Activated T-helper 17 cell treated with anti-CD3 and anti-CD28 coated beads, Interleukin-2, amount 50 U/mL, for 72 hours (primary cell): Measurements from ENCODE around the gene KLF4. TPM values are rescaled to one million over a fixed set of nuclear protein-coding genes. Genes with fewer than 3 reads are reported as not detected.

Source experiments
- ATAC-seq: fragments of 150-1000 bp; cut with Tn5 transposase; replicated peaks from 2 replicates; pipeline ENCODE4 v1.10.0; 2021; ENCODE audit warnings: mild to moderate bottlenecking, moderate library complexity
- H3K27ac Mint-ChIP-seq: one replicate; pipeline ENCODE4 v1.8.0; 2022; ENCODE audit warnings: mixed read lengths
- H3K27me3 Mint-ChIP-seq: one replicate; pipeline ENCODE4 v1.8.0; 2022; ENCODE audit warnings: mixed read lengths
- H3K36me3 Mint-ChIP-seq: one replicate; pipeline ENCODE4 v1.8.0; 2022; ENCODE audit warnings: low read depth, mild to moderate bottlenecking, mixed read lengths
- H3K4me1 Mint-ChIP-seq: one replicate; pipeline ENCODE4 v1.8.0; 2022; ENCODE audit warnings: mixed read lengths
- H3K4me3 Mint-ChIP-seq: one replicate; pipeline ENCODE4 v1.8.0; 2022; ENCODE audit warnings: mild to moderate bottlenecking, mixed read lengths
- H3K9me3 Mint-ChIP-seq: one replicate; pipeline ENCODE4 v1.8.0; 2022; ENCODE audit warnings: mixed read lengths
- total RNA-seq, 2 donors: library from RNA; stranded (reverse); gene quantifications; one replicate each; pipeline ENCODE4 v1.2.3, GENCODE V29; 2022

Gene KLF4
- total RNA-seq, 2 donors from 2014 or later: 0.19 to 0.48 TPM

- H3K4me1 Mint-ChIP-seq: no peaks in the 10 kb centered on the region
- no peak overlapping the region for H3K27ac Mint-ChIP-seq
- H3K27me3 Mint-ChIP-seq: no peaks in the 10 kb centered on the region
- H3K4me3 Mint-ChIP-seq: no peak overlapping the region
- ATAC-seq: no peak
- no peaks in the 10 kb centered on the region for H3K36me3 Mint-ChIP-seq
- H3K9me3 Mint-ChIP-seq: no peaks in the 10 kb centered on the region
Measured at GRCh38 chr9:107446491-107446890, 43.1 kb downstream of the KLF4 start.

GRCh38 chr9:107443786-107444185 is 45.8 kb downstream of the KLF4 start:
- no peak for ATAC-seq
- H3K4me3 Mint-ChIP-seq: no peak overlapping the region
- H3K9me3 Mint-ChIP-seq: no peaks in the 10 kb centered on the region
- no peak overlapping the region for H3K27ac Mint-ChIP-seq
- H3K27me3 Mint-ChIP-seq: peaks cover 3% of the 10 kb centered on the region
- H3K36me3 Mint-ChIP-seq: no peaks in the 10 kb centered on the region
- no peaks in the 10 kb centered on the region for H3K4me1 Mint-ChIP-seq

GRCh38 chr9:107439991-107440456 is 49.5 kb downstream of the KLF4 start:
- H3K27ac Mint-ChIP-seq: no peak overlapping the region
- no peak overlapping the region for H3K4me3 Mint-ChIP-seq
- no peak for ATAC-seq
- no peaks in the 10 kb centered on the region for H3K36me3 Mint-ChIP-seq
- H3K4me1 Mint-ChIP-seq: no peaks in the 10 kb centered on the region
- H3K9me3 Mint-ChIP-seq: no peaks in the 10 kb centered on the region
- peaks cover 9% of the 10 kb centered on the region for H3K27me3 Mint-ChIP-seq

- Mint-ChIP-seq H3K36me3 (no peaks in the 10 kb centered on the region), H3K27ac (no peak overlapping the region), H3K9me3 (no peaks in the 10 kb centered on the region), H3K4me1 (no peaks in the 10 kb centered on the region), H3K4me3 (no peak overlapping the region), H3K27me3 (peaks cover 12% of the 10 kb centered on the region)
- ATAC-seq: no peak
Measured at GRCh38 chr9:107438211-107439031, 51.1 kb downstream of the KLF4 start.

- Mint-ChIP-seq H3K36me3 (no peaks in the 10 kb centered on the region), H3K27me3 (peaks cover 17% of the 10 kb centered on the region), H3K4me3 (no peak overlapping the region), H3K27ac (no peak overlapping the region), H3K4me1 (no peaks in the 10 kb centered on the region), H3K9me3 (no peaks in the 10 kb centered on the region)
- no peak for ATAC-seq
Measured at GRCh38 chr9:107437716-107438115, 51.9 kb downstream of the KLF4 start.

DNA sequence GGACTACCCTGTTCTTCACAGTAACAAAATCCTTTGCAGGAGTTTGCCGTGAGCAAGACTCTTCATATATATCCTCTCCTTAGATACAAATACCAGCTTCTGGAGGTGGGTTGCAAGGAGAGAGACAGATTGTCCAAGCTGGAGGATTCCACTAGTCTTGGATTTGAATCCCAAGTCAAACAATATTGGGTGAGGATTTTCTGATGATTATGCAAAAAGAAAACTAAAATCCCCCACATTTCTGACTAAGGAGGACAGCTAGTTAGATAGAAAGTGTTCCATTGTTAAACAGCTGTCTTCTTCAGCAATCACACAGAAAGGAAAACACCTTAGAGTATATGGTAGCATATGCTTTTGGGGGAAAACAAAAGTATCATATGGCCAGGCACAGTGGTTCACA is 54.2 kb downstream of the KLF4 start:
- Mint-ChIP-seq H3K9me3 (no peaks in the 10 kb centered on the region), H3K4me3 (no peak overlapping the region), H3K27ac (no peak overlapping the region), H3K36me3 (no peaks in the 10 kb centered on the region), H3K27me3 (peaks cover 25% of the 10 kb centered on the region), H3K4me1 (no peaks in the 10 kb centered on the region)
- no peak for ATAC-seq

Other genes starting within 250 kb of the KLF4 start
- gene RAD23B, start 206.5 kb downstream of the KLF4 start, total RNA-seq: 100 to 1,000 TPM in 1 of 2 donors, 10 to 100 TPM in 1; 67.7 to 113 TPM